SKM-1 (cell line): ENCODE data around the gene HDAC5.
"Not testable (repeated sequence)": the region's sequence is repeated elsewhere in the genome, so short reads cannot be mapped to it uniquely, and the experiment has no call there.

ENCODE experiments used
- DNase-seq: peaks from one replicate; lab custom pipeline; 2025; ENCODE audit not compliant: unreplicated experiment; lab: John Stamatoyannopoulos, UW

HDAC5 gene

GRCh38 chr17:44111777-44112176 lies 11.7 kb downstream of the HDAC5 start:
- no peak for DNase-seq

GRCh38 chr17:44110823-44111633 lies 12.4 kb downstream of the HDAC5 start:
- peak; percentile 90 for DNase-seq

GRCh38 chr17:44110011-44110686 lies 13.3 kb downstream of the HDAC5 start:
- no peak for DNase-seq

- no peak for DNase-seq
These were observed 14.2 kb downstream of the HDAC5 start for GRCh38 chr17:44109312-44109630.

GRCh38 chr17:44108440-44109311 lies 14.8 kb downstream of the HDAC5 start:
- DNase-seq: no peak

- DNase-seq: no peak
These were observed 16.6 kb downstream of the HDAC5 start for GRCh38 chr17:44106801-44107200.

- DNase-seq: no peak
These were observed 17.5 kb downstream of the HDAC5 start for GRCh38 chr17:44105941-44106340.

GRCh38 chr17:44105483-44105882 lies 18.0 kb downstream of the HDAC5 start:
- DNase-seq: no peak

GRCh38 chr17:44102849-44103622 lies 20.4 kb downstream of the HDAC5 start:
- DNase-seq: no peak

- not testable (repeated sequence) for DNase-seq
These were observed 21.6 kb downstream of the HDAC5 start for GRCh38 chr17:44101858-44102257.

GRCh38 chr17:44097110-44097958 lies 26.1 kb downstream of the HDAC5 start:
- no peak for DNase-seq

- peak; percentile 45 for DNase-seq
These were observed 27.6 kb downstream of the HDAC5 start for GRCh38 chr17:44095647-44096496.

- DNase-seq: no peak
These were observed 28.1 kb downstream of the HDAC5 start for GRCh38 chr17:44095388-44095646.

- DNase-seq: no peak
These were observed 28.6 kb downstream of the HDAC5 start for GRCh38 chr17:44094701-44095387.

- DNase-seq: no peak
These were observed 30.1 kb downstream of the HDAC5 start for GRCh38 chr17:44093231-44093900.

GRCh38 chr17:44092051-44092450 lies 31.4 kb downstream of the HDAC5 start:
- DNase-seq: no peak

GRCh38 chr17:44091200-44091997 lies 32.0 kb downstream of the HDAC5 start:
- no peak for DNase-seq
